ENCODE results near the gene ZNF579. TPM values are rescaled to one million over a fixed set of nuclear protein-coding genes. Genes with fewer than 3 reads are reported as not detected.
A peak's percentile ranks its signal among the peaks of the same experiment; 100 is the strongest.

ZNF579 gene
- total and polyA plus RNA-seq, 9 of the 15 experiments (the other 6 are each of a cell fraction or from before 2014, with no cell fraction given) = 0.06 to 15.9 (median 1.6) TPM

- TF ChIP-seq AFF1 (IDR thresholded peaks at IDR 0.05; ENCODE audit: low read depth in 1 of 2, partially characterized antibody in 2 of 2) (no peak), TEAD4 (IDR thresholded peaks at IDR 0.05; ENCODE audit: low read length) (no peak), TEAD4 (CRISPR knock-in tag; IDR thresholded peaks at IDR 0.05; ENCODE audit: borderline replicate concordance) (no peak), MBD1 (CRISPR knock-in tag; IDR thresholded peaks at IDR 0.05) (no peak), BCLAF1 (IDR thresholded peaks at IDR 0.05; ENCODE audit: borderline replicate concordance in 1 of 2, control insufficient read depth in 1 of 2, low read depth in 2 of 2, low read length in 1 of 2) (no peak), NR2C2 (CRISPR knock-in tag; IDR thresholded peaks at IDR 0.05) (peak; percentile 91), NR2C2 (tag; IDR thresholded peaks at IDR 0.05) (peak; percentile 98; the same call in 1 of the 2 replicates), ETV6 (IDR thresholded peaks at IDR 0.05; ENCODE audit: borderline replicate concordance in 1 of 2, low read depth in 2 of 2, low read length in 1 of 2) (peak; percentile 70 to 77; a peak in 1 of 4 replicates), ETV6 (CRISPR knock-in tag; IDR thresholded peaks at IDR 0.05; ENCODE audit: borderline replicate concordance) (no peak), ZC3H4 (CRISPR knock-in tag; IDR thresholded peaks at IDR 0.05; ENCODE audit: borderline replicate concordance) (no peak), TRIM28 (IDR thresholded peaks at IDR 0.05) (no peak), HMBOX1 (IDR thresholded peaks at IDR 0.05) (no peak), BRF1 (IDR thresholded peaks at IDR 0.05; ENCODE audit: borderline replicate concordance, extremely low read depth, insufficient read length) (no peak), PHB2 (IDR thresholded peaks at IDR 0.05; ENCODE audit: low read depth) (no peak), LEF1 (IDR thresholded peaks at IDR 0.05) (peak; percentile 80; the same call in 1 of the 2 replicates), GTF2F1 (IDR thresholded peaks at IDR 0.05; ENCODE audit: low read depth, low read length) (no peak)
Observed at GRCh38 chr19:55599468-55599841, 18.8 kb upstream of the ZNF579 start, which contains the start of gene FIZ1 (continued).

All from K562 (cell line).